ENCODE data around the gene ARMC6. TPM values are rescaled to one million over a fixed set of nuclear protein-coding genes. Genes with fewer than 3 reads are reported as not detected.
A peak's percentile ranks its signal among the peaks of the same experiment; 100 is the strongest.

ARMC6 gene
- total RNA-seq, 1 donor from 2014 or later = 48.1 TPM

GRCh38 chr19:19063183-19064097, 30.0 kb downstream of the ARMC6 start, which contains the start of gene SLC25A42:
SLC25A42 (plus strand) TSS chr19:19063994; CDS start chr19:19096125, 32,131 bp downstream.
- peak within 1 kb of the TSS; percentile 68 for H3K4me3 ChIP-seq (ENCODE audit: low read depth, low read length)
- TF ChIP-seq, protein P1, sequence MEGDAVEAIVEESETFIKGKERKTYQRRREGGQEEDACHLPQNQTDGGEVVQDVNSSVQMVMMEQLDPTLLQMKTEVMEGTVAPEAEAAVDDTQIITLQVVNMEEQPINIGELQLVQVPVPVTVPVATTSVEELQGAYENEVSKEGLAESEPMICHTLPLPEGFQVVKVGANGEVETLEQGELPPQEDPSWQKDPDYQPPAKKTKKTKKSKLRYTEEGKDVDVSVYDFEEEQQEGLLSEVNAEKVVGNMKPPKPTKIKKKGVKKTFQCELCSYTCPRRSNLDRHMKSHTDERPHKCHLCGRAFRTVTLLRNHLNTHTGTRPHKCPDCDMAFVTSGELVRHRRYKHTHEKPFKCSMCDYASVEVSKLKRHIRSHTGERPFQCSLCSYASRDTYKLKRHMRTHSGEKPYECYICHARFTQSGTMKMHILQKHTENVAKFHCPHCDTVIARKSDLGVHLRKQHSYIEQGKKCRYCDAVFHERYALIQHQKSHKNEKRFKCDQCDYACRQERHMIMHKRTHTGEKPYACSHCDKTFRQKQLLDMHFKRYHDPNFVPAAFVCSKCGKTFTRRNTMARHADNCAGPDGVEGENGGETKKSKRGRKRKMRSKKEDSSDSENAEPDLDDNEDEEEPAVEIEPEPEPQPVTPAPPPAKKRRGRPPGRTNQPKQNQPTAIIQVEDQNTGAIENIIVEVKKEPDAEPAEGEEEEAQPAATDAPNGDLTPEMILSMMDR (conservative IDR thresholded peaks at IDR 0.05; ENCODE audit: low read depth, low read length) = no peak
- DNase-seq (ENCODE audit: low read depth) = peak; percentile 86

GRCh38 chr19:19064098-19064722, 30.8 kb downstream of the ARMC6 start:
- DNase-seq (ENCODE audit: low read depth) = no peak
- peak overlapping the region; percentile 68 for H3K4me3 ChIP-seq (ENCODE audit: low read depth, low read length)
- TF ChIP-seq, protein P1 (conservative IDR thresholded peaks at IDR 0.05; ENCODE audit: low read depth, low read length) = peak; percentile 35

- DNase-seq (ENCODE audit: low read depth) = no peak
- H3K4me3 ChIP-seq (ENCODE audit: low read depth, low read length) = peak overlapping the region; percentile 68
- TF ChIP-seq, protein P1 (conservative IDR thresholded peaks at IDR 0.05; ENCODE audit: low read depth, low read length) = no peak
Observed at GRCh38 chr19:19064811-19065745, 31.7 kb downstream of the ARMC6 start.

GRCh38 chr19:19067276-19068072, 34.1 kb downstream of the ARMC6 start:
- TF ChIP-seq, protein P1 (conservative IDR thresholded peaks at IDR 0.05; ENCODE audit: low read depth, low read length) = no peak
- no peak overlapping the region for H3K4me3 ChIP-seq (ENCODE audit: low read depth, low read length)
- DNase-seq (ENCODE audit: low read depth) = peak; percentile 12

GRCh38 chr19:19068659-19069654, 35.6 kb downstream of the ARMC6 start:
- H3K4me3 ChIP-seq (ENCODE audit: low read depth, low read length) = no peak overlapping the region
- no peak for DNase-seq (ENCODE audit: low read depth)
- TF ChIP-seq, protein P1 (conservative IDR thresholded peaks at IDR 0.05; ENCODE audit: low read depth, low read length) = no peak

Measured in epithelial cell of proximal tubule (primary cell).